ENCODE results near the gene PUS7. TPM values are rescaled to one million over a fixed set of nuclear protein-coding genes. Genes with fewer than 3 reads are reported as not detected.
"Not testable (repeated sequence)": the region's sequence is repeated elsewhere in the genome, so short reads cannot be mapped to it uniquely, and the experiment has no call there.

The PUS7 gene
- total RNA-seq, 4 donors from 2014 or later = 13.4 to 66.2 (median 17.8) TPM

DNA sequence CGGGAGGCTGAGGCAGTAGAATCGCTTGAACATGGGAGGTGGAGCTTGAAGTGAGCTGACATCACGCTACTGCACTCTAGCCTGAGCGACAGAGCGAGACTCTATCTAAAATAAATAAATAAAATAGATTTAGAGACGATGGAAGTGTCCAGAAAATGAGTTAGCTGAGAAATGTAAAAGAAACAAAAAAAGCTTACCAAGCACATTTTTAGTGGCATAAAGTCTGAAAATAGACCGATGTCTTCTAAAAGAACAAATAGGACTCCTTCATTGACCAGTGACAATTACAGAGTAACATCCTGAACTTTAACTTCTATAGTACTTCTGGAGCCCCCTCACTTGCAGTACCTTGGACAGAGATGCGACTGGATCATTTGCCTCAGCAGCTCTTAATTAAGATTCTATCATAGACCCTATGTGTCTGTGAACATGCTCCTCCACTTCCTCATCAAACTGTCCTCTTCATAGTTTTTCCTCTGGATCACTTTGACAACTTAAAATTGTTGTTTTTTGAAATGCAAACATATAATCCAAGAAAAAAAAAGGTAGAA is 108.1 kb downstream of the PUS7 start:
- ATAC-seq = no peak
- no peak for DNase-seq
- intact Hi-C loops (cut with DNase I; ENCODE audit: low total_unique reads) (no loop called here), in situ Hi-C loops (cut with MboI; ENCODE audit: low sequenced_read_pairs in 4 of 4) (no loop called here)
- Histone ChIP-seq H3K4me3 (no peak overlapping the region), H3K4me1 (no peaks in the 10 kb centered on the region), H3K36me3 (no peaks in the 10 kb centered on the region), H3K27me3 (no peaks in the 10 kb centered on the region), H3K27ac (no peak overlapping the region), H3K9me3 (no peaks in the 10 kb centered on the region)
- TF ChIP-seq, protein P1, sequence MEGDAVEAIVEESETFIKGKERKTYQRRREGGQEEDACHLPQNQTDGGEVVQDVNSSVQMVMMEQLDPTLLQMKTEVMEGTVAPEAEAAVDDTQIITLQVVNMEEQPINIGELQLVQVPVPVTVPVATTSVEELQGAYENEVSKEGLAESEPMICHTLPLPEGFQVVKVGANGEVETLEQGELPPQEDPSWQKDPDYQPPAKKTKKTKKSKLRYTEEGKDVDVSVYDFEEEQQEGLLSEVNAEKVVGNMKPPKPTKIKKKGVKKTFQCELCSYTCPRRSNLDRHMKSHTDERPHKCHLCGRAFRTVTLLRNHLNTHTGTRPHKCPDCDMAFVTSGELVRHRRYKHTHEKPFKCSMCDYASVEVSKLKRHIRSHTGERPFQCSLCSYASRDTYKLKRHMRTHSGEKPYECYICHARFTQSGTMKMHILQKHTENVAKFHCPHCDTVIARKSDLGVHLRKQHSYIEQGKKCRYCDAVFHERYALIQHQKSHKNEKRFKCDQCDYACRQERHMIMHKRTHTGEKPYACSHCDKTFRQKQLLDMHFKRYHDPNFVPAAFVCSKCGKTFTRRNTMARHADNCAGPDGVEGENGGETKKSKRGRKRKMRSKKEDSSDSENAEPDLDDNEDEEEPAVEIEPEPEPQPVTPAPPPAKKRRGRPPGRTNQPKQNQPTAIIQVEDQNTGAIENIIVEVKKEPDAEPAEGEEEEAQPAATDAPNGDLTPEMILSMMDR (IDR thresholded peaks at IDR 0.05 in 4 of 5, conservative IDR thresholded peaks at IDR 0.05 in 1 of 5) = no peak
- TF ChIP-seq POLR2A (IDR thresholded peaks at IDR 0.05) = no peak

DNA sequence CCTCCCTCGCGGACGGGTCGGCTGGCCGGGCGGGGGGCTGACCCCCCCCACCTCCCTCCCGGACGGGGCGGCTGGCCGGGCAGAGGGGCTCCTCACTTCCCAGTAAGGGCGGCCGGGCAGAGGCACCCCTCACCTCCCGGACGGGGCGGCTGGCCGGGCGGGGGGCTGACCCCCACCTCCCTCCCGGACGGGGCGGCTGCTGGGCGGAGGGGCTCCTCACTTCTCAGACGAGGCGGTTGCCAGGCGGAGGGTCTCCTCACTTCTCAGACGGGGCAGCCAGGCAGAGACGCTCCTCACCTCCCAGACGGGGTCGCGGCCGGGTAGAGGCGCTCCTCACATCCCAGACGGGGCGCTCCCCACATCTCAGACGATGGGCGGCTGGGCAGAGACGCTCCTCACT is 111.3 kb downstream of the PUS7 start:
- H3K36me3 ChIP-seq; in situ Hi-C loops (cut with MboI; ENCODE audit: low sequenced_read_pairs in 4 of 4); H3K4me1 ChIP-seq; ATAC-seq; DNase-seq; H3K27me3 ChIP-seq; H3K4me3 ChIP-seq; intact Hi-C loops (cut with DNase I; ENCODE audit: low total_unique reads); H3K9me3 ChIP-seq; H3K27ac ChIP-seq: not testable (repeated sequence)

DNA sequence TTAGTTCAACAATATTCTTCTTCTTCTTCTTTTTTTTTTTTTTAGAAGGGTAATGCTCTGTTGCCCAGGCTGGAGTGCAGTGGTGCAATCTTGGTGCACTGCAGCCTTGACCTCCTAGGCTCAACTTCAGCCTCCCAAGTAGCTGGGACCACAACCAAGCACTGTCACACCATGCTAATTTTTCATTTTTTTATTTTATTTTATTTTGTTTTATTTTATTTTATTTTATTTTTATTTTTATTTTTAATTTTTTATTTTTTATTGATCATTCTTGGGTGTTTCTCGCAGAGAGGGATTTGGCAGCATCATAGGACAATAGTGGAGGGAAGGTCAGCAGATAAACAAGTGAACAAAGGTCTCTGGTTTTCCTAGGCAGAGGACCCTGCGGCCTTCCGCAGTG is 112.3 kb downstream of the PUS7 start:
- H3K27ac ChIP-seq; in situ Hi-C loops (cut with MboI; ENCODE audit: low sequenced_read_pairs in 4 of 4); H3K9me3 ChIP-seq; H3K36me3 ChIP-seq; H3K4me3 ChIP-seq; H3K4me1 ChIP-seq; DNase-seq; H3K27me3 ChIP-seq; intact Hi-C loops (cut with DNase I; ENCODE audit: low total_unique reads); ATAC-seq: not testable (repeated sequence)

DNA sequence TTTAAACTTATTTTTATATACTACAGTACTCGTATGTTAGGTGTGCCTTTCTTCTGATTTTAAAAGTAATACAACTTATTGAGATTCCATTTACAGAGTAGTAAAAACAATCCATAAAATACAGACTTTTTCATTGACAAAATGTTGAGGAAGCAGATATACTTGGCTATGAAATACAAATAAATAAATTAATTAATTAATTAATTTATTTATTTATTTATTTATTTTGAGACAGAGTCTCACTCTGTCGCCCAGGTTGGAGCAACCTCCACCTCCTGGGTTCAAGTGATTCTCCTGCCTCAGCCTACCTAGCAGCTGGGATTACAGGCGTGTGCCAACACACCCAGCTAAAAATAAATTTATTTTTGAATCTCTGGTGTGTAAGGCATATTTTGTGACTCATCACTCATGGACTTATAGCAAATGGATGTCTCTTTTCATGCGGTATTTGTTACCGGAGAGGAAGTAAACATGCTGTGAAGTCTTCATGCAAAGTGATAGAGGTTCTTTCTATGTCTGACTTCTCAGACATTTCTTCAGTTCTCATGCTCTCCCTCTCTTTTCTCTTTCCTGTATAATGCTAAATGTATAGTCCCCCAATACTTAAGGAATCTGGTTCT is 113.2 kb downstream of the PUS7 start:
- Histone ChIP-seq H3K27ac (no peak overlapping the region), H3K36me3 (no peaks in the 10 kb centered on the region), H3K27me3 (no peaks in the 10 kb centered on the region), H3K9me3 (no peaks in the 10 kb centered on the region), H3K4me3 (no peak overlapping the region), H3K4me1 (no peaks in the 10 kb centered on the region)
- no peak for ATAC-seq
- in situ Hi-C loops (cut with MboI; ENCODE audit: low sequenced_read_pairs in 4 of 4) = no loop called here
- TF ChIP-seq POLR2A (IDR thresholded peaks at IDR 0.05) = no peak
- TF ChIP-seq, protein P1 (IDR thresholded peaks at IDR 0.05 in 4 of 5, conservative IDR thresholded peaks at IDR 0.05 in 1 of 5) = no peak
- no peak for DNase-seq
- intact Hi-C loops (cut with DNase I; ENCODE audit: low total_unique reads) = no loop called here

Other genes with a start within 250 kb of the PUS7 start
- gene SRPK2, start 133.3 kb downstream of the PUS7 start, total RNA-seq = 10 to 100 TPM; 18.1 to 49.0 (median 21.3) TPM
- 10 to 100 TPM; 18.1 to 29.9 (median 25.7) TPM for gene RINT1, start 9.9 kb upstream of the PUS7 start, total RNA-seq
- not detected for gene EFCAB10, start 59.2 kb upstream of the PUS7 start, total RNA-seq

Data from gastrocnemius medialis (tissue), 4 donors.